SK-N-DZ (cell line): ENCODE measurements around the gene TSPAN8. TPM values are rescaled to one million over a fixed set of nuclear protein-coding genes. Genes with fewer than 3 reads are reported as not detected.
"Not testable (repeated sequence)": the region's sequence is repeated elsewhere in the genome, so short reads cannot be mapped to it uniquely, and the experiment has no call there.

Experiments used
- DNase-seq: peaks from one replicate; pipeline ENCODE4 v3.0.0-alpha.2; 2015; ENCODE audit warnings: low spot score
- polyA plus RNA-seq, 2 experiments: library from polyadenylated mRNA; depleted of rRNA; stranded (reverse); fragments of >200 nt; gene quantifications; 2 replicates each; pipeline ENCODE4 v1.2.3, GENCODE V29; 2014

The TSPAN8 gene
- polyA plus RNA-seq (2014; cell fraction: cytosol; rRNA removed) = not detected in 2 replicates
- polyA plus RNA-seq (2014; cell fraction: nucleus; rRNA removed) = not detected in 2 replicates

DNA sequence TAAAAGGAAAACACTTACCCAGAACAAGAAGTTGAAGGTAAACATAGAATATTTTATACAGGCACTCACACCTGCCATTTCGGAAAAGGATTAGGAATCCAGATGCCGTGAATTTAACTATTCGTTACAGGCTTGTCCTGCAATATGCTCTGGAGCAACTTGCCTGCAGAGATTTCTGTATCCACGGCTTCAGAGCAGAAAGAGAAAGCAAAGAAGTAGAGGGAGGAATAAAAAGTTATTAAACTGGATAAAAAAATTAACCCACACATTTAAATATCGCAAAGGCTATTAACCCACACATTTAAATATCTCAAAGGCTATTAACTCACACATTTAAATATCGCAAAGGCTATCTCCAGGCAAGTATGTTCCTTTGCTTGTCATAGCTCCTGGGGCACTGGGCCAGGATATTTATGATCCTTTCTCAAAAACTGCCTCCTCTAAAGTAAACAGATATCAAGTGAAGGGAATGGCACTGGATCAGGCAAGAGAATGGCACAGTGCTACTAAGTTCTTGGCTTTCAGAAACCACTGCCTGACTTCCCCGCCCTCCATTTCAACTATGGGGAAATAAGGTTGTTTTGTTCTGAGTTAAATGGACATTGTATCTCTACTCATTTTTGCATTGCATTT lies at the start of gene TSPAN8:
Gene TSPAN8, minus strand, starts transcription at position 399 of the 633 bp plus-strand sequence. Its CDS starts 321 bp downstream, at position 78.
- no peak for DNase-seq

DNA sequence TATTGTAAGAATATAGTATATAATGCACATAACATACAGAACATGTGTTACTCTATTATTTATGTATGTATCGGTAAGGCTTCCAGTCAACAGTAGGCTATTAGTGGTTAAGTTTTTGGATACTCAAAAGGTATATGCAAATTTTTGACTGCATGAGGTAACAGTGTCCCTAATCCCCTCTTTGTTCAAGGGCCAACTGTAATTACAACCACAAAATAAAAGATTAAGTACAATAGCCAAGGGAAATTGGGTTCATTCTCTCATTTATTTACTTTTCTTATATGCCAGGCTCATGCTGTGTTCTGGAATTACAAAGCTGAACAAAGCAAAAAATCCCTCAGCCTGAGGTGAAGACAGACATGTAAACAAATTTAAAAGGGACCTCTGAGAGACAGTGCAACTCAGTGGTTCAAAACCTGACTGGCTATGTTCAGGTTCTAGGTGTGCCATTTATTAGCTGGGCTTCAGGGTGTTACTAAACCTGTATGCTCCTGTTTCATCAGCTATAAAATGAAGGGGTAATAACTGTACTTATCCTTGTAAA lies 43.4 kb upstream of the TSPAN8 start:
- no peak for DNase-seq

DNA sequence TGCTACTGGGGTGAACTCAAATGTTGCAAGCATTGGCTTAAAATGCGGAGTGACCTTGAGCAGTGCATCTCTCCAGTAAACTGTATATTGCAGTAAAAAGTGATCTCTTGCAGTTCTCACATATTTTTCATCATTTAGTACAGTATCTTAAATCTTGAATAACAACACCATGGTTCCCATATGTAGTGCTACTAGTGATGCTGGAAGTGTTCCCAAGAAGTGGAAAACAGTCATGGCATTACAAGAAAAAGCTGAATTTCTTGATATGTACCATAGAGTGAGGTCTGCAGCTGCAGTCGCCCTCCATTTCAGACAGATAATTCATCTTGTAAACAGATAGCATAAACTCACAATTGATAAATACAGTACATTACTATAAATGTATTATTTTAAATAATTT lies 42.9 kb upstream of the TSPAN8 start:
- DNase-seq = no peak

DNA sequence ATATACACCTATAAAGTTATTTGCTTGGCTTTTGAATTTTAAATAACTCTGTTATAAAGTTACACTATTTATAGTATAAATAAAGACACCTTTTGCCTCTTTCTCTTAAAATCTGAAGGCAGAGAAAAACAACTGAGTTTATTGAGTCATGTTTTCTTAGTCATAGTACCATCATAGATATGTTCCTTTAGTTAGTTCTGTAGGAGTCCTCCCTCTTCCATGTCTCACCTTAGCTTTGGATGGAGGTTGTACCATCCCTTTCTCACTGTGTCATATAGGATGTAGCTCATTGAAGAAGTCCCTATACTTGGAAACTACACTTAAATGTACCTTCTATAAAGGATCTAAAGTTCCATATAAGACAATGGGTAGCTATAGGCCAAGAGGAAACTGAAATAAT lies 39.7 kb upstream of the TSPAN8 start:
- DNase-seq = no peak

DNA sequence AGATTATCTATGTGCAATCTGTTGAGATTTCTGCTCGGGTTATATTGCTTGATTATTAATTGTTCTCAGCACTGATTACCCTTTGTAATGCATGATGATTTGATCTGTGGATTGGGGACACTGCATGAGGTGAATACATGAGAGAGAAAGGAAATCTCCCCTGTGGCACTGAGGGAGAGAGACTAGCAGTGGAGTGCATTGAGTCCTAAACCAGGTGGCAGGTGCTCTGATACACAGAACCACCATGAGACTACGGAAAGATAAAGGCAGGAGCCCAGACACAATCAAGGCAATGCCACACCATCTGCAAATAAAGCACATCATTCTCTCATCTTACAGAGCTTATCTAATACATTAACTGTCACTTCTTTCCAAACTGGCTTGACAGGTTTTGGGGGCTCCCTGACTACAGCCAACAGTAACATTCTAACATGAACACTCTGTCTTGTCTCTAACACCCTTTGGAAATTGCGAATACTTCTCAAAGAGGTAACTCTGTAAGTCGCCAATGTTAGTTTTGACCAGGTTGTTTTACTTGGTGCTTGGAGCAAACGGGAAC lies 37.6 kb upstream of the TSPAN8 start:
- no peak for DNase-seq

DNA sequence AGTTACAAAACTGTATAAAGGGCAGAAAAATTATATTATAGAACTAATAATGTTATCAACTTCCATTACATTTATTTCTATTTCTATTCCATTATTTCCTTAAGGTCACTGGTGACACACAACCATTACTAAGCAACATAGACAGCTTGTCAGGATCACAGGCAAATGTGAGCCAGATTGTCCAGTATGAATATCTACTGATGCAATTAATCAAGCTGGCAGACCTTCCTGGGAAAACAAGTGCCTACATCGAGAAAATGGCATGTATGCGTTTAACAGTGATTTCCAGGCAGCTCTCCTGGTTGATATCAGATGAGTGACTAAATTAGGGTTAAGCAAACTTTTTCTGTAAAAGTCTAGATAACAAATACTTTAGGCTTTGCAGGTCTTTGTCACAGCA lies 36.9 kb upstream of the TSPAN8 start:
- no peak for DNase-seq

DNA sequence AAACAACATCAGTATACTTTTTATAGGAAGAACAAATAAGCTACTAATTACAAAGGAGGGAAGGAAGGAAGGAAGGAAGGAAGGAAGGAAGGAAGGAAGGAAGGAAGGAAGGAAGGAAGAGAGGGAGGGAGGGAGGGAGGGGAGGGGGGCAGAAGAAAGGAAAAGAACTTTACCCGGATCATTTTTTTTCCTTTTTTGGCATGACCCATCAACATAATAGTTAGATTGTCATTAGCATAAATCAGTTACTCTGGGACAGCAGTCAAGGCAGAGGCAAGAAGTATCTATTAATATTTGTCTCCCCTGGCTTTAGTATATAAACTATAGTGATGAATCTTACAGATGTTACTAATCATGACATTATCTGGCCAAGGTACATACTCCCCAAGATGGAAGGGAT lies 35.2 kb upstream of the TSPAN8 start:
- DNase-seq = no peak

DNA sequence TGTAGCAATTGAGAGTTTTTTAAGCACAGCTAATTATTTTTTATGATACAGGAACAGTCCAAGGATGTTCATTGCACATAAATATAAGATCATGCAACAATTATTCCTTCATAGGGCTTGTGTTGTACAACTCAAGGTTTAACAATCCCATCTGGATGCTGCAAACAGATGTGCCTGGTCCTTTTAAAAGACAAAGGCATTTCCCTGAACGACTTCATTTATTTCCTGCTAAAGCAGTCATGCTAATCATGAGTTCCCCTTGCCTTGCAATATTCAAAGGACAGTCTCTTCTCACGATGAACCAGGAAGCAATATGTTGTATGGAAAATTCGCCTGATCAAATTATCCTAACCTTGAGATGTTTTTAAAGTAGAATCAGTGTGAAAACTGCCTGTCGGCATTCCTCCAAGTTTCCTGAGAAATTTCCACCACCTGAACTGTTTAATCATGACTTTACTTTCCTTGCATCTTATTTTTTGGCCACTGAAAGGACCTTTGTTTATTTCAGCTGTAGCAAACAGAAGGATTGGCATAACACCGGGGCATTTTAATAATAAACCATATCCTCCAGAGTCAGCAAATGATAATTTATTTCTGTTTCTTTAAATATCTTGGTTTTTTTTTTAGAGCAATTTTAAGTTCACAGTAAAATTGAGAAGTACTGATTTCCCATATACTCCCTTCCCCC lies 33.9 kb upstream of the TSPAN8 start:
- DNase-seq = no peak

DNA sequence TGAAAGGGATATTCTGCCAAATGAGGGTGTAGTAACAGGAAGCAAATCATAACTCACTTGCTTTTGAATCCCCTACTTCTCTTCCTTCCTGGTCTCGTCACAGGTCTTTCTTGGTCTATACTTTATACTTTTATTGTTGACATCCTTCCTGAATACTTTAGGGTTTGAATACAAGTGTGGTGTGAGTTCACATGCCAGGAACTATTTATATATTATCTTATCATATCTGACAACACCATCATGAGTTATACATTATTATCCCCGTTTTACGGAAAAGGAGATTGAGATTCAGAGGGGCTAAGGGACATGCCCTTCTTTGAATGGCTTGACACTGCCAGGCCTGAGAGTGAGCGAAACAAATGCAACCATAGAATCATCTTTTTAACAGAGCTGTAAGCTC lies 33.0 kb upstream of the TSPAN8 start:
- no peak for DNase-seq

DNA sequence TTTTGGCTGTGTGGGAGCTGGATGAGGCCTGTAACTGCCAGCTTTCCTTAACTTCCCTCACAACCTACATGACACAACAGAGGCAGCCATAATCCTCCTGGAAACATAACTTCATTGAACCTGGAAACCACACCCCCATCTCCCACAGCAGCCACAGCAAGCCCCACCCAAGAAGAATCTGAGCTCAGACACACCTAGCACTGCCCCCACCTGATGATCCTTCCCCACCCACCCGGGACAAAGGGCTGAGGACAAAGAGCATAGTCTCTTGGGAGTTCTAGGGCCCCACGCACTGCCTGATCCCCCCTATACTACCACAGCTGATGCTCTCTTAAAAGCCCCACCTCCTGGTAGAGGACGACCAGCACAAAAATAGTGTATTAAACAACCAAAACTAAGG lies 29.6 kb upstream of the TSPAN8 start:
- no peak for DNase-seq

DNA sequence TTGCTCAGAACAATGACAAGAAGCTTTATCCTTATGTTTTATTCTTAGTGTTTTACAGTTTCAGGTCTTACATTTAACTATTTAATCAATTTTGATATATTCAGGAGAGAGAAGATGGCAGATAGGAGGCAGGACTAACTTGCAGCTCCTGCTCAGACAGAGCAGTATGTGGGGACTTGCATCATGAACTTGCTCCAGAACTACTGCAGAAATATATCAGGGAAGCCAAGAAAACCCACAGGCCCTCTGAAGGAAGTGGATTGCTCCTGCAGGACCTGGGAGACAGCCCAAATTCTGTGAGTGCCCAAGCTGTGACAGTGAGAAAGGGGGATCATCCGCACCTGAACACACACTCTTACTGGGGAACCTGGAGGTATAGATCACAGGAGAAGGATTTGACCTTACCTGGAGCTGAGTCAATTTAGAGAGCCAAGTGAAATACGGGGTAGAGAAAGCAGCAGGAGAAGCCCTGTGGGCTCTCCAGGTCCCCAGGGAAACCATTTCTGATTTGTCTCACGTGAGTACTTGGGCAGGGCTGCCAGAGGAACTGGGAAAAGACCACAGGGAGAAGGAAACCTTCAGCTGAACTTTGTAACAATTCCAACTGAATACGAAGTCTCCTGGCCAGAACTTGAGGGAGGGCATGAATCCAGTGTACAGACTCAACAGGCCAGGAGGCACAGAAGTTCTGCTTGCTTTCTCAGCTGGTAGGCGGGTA lies 28.9 kb upstream of the TSPAN8 start:
- DNase-seq = no peak

DNA sequence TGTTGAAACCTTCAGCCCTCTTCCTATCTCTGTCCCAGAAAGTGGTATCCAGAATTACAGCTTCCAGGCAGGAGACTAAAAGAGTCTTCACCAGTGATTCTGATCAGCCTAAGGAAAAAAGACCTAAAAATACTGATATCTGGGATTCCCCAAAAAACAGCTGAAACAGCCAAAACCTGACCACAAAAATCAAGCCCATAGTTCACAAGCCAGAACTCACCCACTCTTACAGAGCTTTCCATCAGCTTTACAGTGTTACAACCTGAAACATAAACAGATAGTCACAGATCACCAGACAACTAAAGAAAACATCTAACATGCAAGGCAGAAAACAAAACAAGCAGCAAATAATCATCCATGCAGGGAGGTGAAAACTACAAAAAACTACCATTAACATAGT lies 26.0 kb upstream of the TSPAN8 start:
- DNase-seq = no peak

DNA sequence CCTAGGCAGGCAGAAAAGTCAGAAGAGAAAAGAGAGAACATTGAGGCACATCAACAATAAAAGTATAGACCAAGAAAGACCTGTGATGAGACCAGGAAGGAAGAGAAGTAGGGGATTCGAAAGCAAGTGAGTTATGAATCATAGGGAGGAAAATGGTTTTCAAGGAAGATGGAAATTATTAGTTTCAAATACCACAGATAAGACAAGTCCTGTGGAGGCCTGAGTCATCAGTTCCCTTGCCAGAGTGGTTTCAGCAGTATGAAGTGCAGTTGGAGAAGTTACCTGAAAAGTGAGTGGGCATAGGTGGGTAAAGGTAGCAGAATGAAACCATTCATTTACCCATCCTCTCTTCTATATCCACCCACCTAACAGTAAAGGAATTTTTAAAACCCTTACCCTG lies 25.2 kb upstream of the TSPAN8 start:
- DNase-seq = no peak

DNA sequence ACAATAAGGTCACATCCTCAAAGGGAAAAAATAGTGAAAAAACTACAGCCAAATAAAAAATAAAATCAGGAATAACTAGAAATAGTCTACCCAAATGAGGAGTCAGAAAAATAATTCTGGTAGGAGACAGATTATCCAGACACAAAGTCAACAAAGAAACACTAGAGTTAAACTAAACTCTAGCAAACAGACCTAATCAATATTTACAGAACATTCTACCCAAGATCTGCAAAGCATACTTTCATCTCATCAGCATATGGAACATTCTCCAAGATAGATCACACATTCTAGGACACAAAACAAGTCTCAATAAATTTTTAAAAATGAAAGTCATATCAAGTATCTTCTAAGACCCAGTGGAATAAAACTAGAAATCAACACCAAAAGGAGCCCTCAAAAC lies 20.4 kb upstream of the TSPAN8 start:
- DNase-seq = no peak

DNA sequence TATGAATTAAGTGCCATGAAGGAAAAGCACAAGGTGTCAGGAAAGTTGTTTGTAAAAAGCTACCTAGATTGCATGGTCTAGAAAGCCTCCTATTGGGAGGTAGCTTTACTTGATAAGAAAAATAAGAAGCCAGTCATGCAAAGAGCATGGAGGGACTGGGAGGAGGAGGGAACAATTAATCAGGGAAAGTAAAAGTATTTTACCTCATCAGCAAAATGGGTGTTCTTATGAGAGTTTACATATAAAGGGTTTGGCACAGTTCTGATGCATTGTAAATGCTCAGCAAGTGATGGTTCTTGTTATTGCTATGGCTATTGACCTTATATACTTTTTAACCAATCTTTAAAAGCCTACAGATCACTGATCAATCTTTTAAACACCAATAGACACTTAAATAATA lies 17.0 kb upstream of the TSPAN8 start:
- no peak for DNase-seq

DNA sequence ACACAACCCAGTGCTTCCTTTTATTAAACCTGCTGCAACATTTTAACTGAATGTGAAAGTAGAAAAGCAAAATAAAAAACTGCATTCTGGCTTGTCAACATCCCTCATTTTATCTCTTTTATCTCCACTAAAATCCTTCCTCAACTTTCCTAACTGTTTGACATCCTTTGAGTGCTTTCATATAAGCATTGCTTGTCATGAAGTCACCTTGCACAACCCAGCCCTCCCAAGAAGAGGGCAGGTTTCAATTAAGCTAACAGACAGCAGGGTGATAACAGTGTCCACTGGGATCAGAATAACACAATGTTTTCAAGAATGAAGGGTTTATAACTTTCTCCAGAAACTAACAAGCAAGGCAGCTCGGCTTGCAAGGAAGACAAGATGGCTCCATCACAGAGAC lies 16.3 kb upstream of the TSPAN8 start:
- no peak for DNase-seq

DNA sequence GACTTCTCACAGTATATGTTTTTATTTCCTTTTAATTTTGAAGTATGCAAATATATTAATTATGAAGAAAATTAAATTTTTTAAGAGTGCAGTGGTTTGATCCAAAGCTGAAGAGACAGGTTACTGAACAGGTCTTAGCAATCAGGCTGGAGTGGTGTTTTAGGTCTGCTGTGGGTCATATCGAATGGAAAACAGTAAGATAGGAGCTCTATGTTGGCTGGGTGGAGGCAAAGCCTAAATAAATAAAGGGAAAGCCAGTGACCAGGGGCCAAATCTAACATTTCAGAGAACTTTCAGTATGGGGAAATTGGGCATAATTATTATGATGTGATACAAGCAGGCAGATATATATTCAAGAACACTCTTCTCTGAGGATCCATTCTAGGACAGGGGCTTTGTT lies 12.7 kb upstream of the TSPAN8 start:
- no peak for DNase-seq

DNA sequence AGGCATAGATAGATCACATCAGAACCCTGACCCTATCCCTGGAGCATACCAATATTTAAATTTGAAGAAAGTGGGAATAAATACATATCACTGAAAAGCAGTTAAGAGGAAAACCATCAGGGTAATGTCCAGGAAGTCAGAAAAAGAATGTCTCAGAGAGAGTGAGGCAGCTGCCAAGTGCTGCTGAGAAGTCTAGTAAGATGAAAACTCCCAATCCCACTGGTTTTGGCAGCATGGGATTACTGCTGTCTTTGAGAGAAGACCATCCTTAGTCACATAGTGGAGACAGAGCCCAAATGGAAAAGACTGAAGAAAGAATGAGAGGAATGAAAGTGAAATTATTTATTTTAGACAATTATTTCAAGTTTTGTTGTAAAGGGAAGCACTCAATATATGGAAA lies 11.5 kb upstream of the TSPAN8 start:
- no peak for DNase-seq

DNA sequence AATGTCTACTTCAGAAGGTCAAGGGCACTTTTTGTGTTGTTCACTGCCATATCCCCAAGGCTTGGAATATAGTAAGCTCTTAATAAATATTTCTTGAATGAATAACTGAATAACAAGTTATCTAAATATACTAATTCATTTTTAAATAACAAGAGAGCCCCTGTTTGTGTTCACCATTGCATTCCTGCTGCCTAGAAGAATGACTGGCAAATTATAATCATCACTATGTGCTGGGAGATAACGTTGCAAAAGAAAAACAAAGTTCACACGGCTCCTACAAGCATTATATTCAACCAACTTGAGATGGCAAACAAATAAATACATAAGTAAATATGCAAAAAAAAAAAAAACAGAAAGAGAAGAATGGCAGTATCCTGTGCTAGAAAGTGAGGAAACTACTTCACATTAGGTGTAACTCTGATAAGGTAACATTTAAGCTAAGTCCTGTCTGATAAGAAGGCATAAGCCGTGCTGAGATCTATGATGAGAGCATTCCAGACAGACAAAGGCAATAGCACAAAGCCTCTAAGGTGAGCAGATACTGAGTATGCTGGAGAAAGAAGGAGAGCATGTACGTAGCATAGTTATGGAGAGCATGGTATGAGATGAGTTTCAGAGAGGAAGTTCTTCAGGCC lies 9.2 kb upstream of the TSPAN8 start:
- DNase-seq = no peak

DNA sequence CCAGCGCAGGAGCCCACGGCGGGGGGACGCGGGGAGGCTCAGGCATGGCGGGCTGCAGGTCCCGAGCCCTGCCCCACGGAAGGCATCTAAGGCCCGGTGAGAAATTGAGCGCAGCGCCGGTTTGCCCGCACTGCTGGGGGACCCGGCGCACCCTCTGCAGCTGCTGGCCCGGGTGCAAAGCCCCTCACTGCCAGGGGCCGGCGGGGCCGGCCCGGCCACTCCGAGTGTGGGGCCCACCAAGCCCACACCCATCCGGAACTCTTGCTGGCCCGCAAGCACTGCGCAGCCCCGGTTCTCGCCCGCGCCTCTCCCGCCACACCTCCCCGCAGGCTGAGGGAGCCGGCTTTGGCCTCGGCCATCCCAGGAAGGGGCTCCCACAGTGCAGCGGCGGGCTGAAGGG lies 8.5 kb upstream of the TSPAN8 start:
- no peak for DNase-seq

DNA sequence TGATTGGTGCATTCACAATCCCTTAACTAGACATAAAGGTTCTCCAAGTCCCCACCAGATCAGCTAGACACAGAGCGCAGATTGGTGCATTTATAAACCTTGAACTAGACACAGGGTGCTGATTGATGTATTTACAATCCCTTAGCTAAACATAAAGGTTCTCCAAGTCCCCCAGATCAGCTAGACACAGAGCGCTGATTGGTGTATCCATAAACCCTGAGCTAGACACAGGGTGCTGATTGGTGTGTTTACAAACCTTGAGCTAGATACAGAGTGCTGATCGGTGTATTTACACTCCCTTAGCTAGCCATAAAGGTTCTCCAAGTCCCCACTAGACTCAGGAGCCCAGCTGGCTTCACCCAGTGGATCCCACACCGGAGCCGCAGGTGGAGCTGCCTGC lies 8.0 kb upstream of the TSPAN8 start:
- not testable (repeated sequence) for DNase-seq
